Keratinocyte (primary cell): ENCODE data around the gene ALAS2. TPM values are rescaled to one million over a fixed set of nuclear protein-coding genes. Genes with fewer than 3 reads are reported as not detected.

ENCODE experiments used
- DNase-seq: peaks from one replicate; pipeline ENCODE4 v3.0.0-alpha.2; 2011; ENCODE audit warnings: low read depth, missing footprints, low spot score
- FAIRE-seq: peaks from 2 replicates; lab custom pipeline; 2011; peaks lifted over from hg19 to GRCh38; lab: Jason Lieb, UNC
- H2AFZ ChIP-seq: 2 replicates; pipeline ENCODE4 v1.6.0; 2012; ENCODE audit warnings: low read length, control low read depth, inconsistent platforms; ENCODE audit not compliant: control insufficient read depth
- H3K27ac ChIP-seq: 2 replicates; pipeline ENCODE4 v1.5.1; 2011; ENCODE audit warnings: low read length; ENCODE audit not compliant: control insufficient read depth, insufficient read depth
- H3K27me3 ChIP-seq: 3 replicates; pipeline ENCODE4 v1.6.0; 2011; ENCODE audit warnings: low read length; ENCODE audit not compliant: control insufficient read depth, insufficient read depth; ENCODE audit errors: extremely low read depth
- H3K36me3 ChIP-seq, 2 experiments: 2 replicates in 1 of 2; 3 replicates in 1 of 2; pipeline ENCODE4 v1.5.1; 2011; ENCODE audit warnings: low read length in 2 of 2, mild to moderate bottlenecking in 1 of 2; ENCODE audit not compliant: control insufficient read depth in 2 of 2, insufficient read depth in 2 of 2; ENCODE audit errors: extremely low read depth in 1 of 2
- H3K4me1 ChIP-seq: 3 replicates; pipeline ENCODE4 v1.5.1; 2011; ENCODE audit warnings: low read length; ENCODE audit not compliant: control insufficient read depth, insufficient read depth; ENCODE audit errors: extremely low read depth
- H3K4me2 ChIP-seq: 3 replicates; pipeline ENCODE4 v1.6.0; 2011; ENCODE audit warnings: low read depth, low read length; ENCODE audit not compliant: control insufficient read depth, insufficient read depth; ENCODE audit errors: extremely low read depth
- H3K4me3 ChIP-seq, 3 experiments: fragments of 200-600 bp in 1 of 3; sonication (generic) in 1 of 3; 2 replicates in 2 of 3; 3 replicates in 1 of 3; pipeline ENCODE4 v1.5.1; 2011 to 2016; ENCODE audit warnings: low read length in 3 of 3, mild to moderate bottlenecking in 3 of 3, control low read depth in 2 of 3, inconsistent platforms in 1 of 3, low read depth in 1 of 3, mixed read lengths in 1 of 3, mixed run types in 1 of 3, moderate library complexity in 1 of 3; ENCODE audit not compliant: control insufficient read depth in 2 of 3, insufficient read depth in 2 of 3; ENCODE audit errors: extremely low read depth in 1 of 3
- H3K79me2 ChIP-seq: 2 replicates; pipeline ENCODE4 v1.6.0; 2012; ENCODE audit warnings: low read length; ENCODE audit not compliant: control insufficient read depth, insufficient read depth
- H3K9ac ChIP-seq: 3 replicates; pipeline ENCODE4 v1.6.0; 2011; ENCODE audit warnings: low read length; ENCODE audit not compliant: control insufficient read depth, insufficient read depth; ENCODE audit errors: extremely low read depth
- H3K9me1 ChIP-seq: 3 replicates; pipeline ENCODE4 v1.6.0; 2011; ENCODE audit warnings: low read length; ENCODE audit not compliant: control insufficient read depth, insufficient read depth; ENCODE audit errors: extremely low read depth
- H3K9me3 ChIP-seq: 2 replicates; pipeline ENCODE4 v1.5.1; 2012; ENCODE audit warnings: low read depth, low read length; ENCODE audit not compliant: control insufficient read depth
- H4K20me1 ChIP-seq: 3 replicates; pipeline ENCODE4 v1.6.0; 2011; ENCODE audit warnings: low read length; ENCODE audit not compliant: control insufficient read depth, insufficient read depth; ENCODE audit errors: extremely low read depth
- CTCF ChIP-seq, 3 experiments: IDR thresholded peaks in 1 of 3; conservative IDR thresholded peaks in 1 of 3; optimal IDR thresholded peaks in 1 of 3; 2 replicates in 2 of 3; 3 replicates in 1 of 3; pipeline versions ENCODE3 to v1.5.1; 2011; ENCODE audit warnings: low read length in 3 of 3, mild to moderate bottlenecking in 3 of 3, moderate library complexity in 2 of 3, control low read depth in 1 of 3, inconsistent platforms in 1 of 3; ENCODE audit not compliant: insufficient read depth in 2 of 3; ENCODE audit errors: extremely low read depth in 1 of 3
- EZH2 ChIP-seq: IDR thresholded peaks from one replicate; pipeline ENCODE4 v1.6.1; 2012; ENCODE audit warnings: inconsistent platforms, mild to moderate bottlenecking, low read length, moderate library complexity
- dilution Hi-C: fragments of 300-500 bp; cut with MboI; formaldehyde crosslinking; loops from one replicate; pipeline ENCODE4 v1.7.0; 2020; ENCODE audit warnings: low sequenced_read_pairs; ENCODE audit not compliant: extremely low pct_ligation_motif_present
- polyA plus RNA-seq, 5 experiments: library from polyadenylated mRNA; depleted of rRNA in 3 of 5; stranded (reverse) in 3 of 5; stranded (forward) in 1 of 5; unstranded in 1 of 5; fragments of >200 nt; gene quantifications; 1 replicate in 1 of 5; 2 replicates in 3 of 5; 3 replicates in 1 of 5; pipeline versions ENCODE4 v1.2.1 to v1.2.3, GENCODE V29; 2011 to 2012; ENCODE audit warnings: missing spikeins in 2 of 5, low read depth in 1 of 5, low replicate concordance in 1 of 5

The ALAS2 gene
- polyA plus RNA-seq, 1 donor (not counting 4 experiments of a cell fraction or from before 2014, with no cell fraction given) = not detected

GRCh38 chrX:54999717-55000598 is 30.8 kb downstream of the ALAS2 start, which contains the start of gene APEX2:
APEX2 (plus strand) TSS chrX:55000363; CDS start chrX:55000423, 60 bp downstream.
- no peaks in the 10 kb centered on the region for H4K20me1 ChIP-seq

GRCh38 chrX:54995621-54996020 is 35.2 kb downstream of the ALAS2 start:
- no peaks in the 10 kb centered on the region for H3K9me1 ChIP-seq
- no peaks in the 10 kb centered on the region for H3K9me3 ChIP-seq
- no peak overlapping the region for H3K4me2 ChIP-seq
- dilution Hi-C loops = no loop called here
- H2AFZ ChIP-seq = no peak overlapping the region
- H3K4me3 ChIP-seq = no peak overlapping the region
- peaks cover 4% of the 10 kb centered on the region for H3K79me2 ChIP-seq
- no peaks in the 10 kb centered on the region for H4K20me1 ChIP-seq
- no peak for TF ChIP-seq EZH2
- TF ChIP-seq CTCF (optimal IDR thresholded peaks at IDR 0.05 in 1 of 3, IDR thresholded peaks at IDR 0.05 in 1 of 3, conservative IDR thresholded peaks at IDR 0.05 in 1 of 3; ENCODE audit: extremely low read depth in 1 of 3, insufficient read depth in 2 of 3, low read length in 3 of 3) = no peak
- no peak for DNase-seq
- no peak overlapping the region for H3K9ac ChIP-seq
- H3K27me3 ChIP-seq = no peaks in the 10 kb centered on the region
- no peak for FAIRE-seq
- peaks cover 2% of the 10 kb centered on the region for H3K4me1 ChIP-seq
- H3K36me3 ChIP-seq = no peaks in the 10 kb centered on the region
- no peak overlapping the region for H3K27ac ChIP-seq

More at GRCh38 chrX:54999717-55000598, 30.8 kb downstream of the ALAS2 start, which contains the start of gene APEX2:
- peak within 1 kb of the TSS; percentile 86 for H3K9ac ChIP-seq
- TF ChIP-seq EZH2 (no peak), CTCF (optimal IDR thresholded peaks at IDR 0.05 in 1 of 3, IDR thresholded peaks at IDR 0.05 in 1 of 3, conservative IDR thresholded peaks at IDR 0.05 in 1 of 3; ENCODE audit: extremely low read depth in 1 of 3, insufficient read depth in 2 of 3, low read length in 3 of 3) (no peak)
- H3K36me3 ChIP-seq = peaks cover 2 to 9% of the 10 kb centered on the region in 2 experiments
- no peak for DNase-seq
- H3K4me2 ChIP-seq = peak within 1 kb of the TSS; percentile 80
- H3K27me3 ChIP-seq = no peaks in the 10 kb centered on the region
- H3K27ac ChIP-seq = peak within 1 kb of the TSS; percentile 88
- H3K9me3 ChIP-seq = no peaks in the 10 kb centered on the region
- H3K4me1 ChIP-seq = peaks cover 6% of the 10 kb centered on the region
- dilution Hi-C loops = no loop called here
- H3K4me3 ChIP-seq = peak within 1 kb of the TSS; percentile 57 to 81 (median 78)
- peak within 1 kb of the TSS; percentile 91 for H2AFZ ChIP-seq
- H3K9me1 ChIP-seq = no peaks in the 10 kb centered on the region
- peaks cover 24% of the 10 kb centered on the region for H3K79me2 ChIP-seq
- FAIRE-seq = peak; percentile 84
